ENCODE data around the gene SLC9B2. TPM values are rescaled to one million over a fixed set of nuclear protein-coding genes. Genes with fewer than 3 reads are reported as not detected.

The SLC9B2 gene
- total RNA-seq, 2 donors from 2014 or later = 5.7 to 9.4 TPM

GRCh38 chr4:103046416-103047290 lies 29.9 kb downstream of the SLC9B2 start:
- DNase-seq (ENCODE audit: low spot score) = no peak
- no peak overlapping the region for H3K27ac ChIP-seq
- no peaks in the 10 kb centered on the region for H3K9me3 ChIP-seq
- H3K36me3 ChIP-seq = peaks cover 13% of the 10 kb centered on the region
- no peak overlapping the region for H3K4me3 ChIP-seq
- no peaks in the 10 kb centered on the region for H3K4me1 ChIP-seq
- TF ChIP-seq CTCF (IDR thresholded peaks at IDR 0.05) = peak; percentile 36 to 73
- no peaks in the 10 kb centered on the region for H3K27me3 ChIP-seq

GRCh38 chr4:103044183-103044582 lies 32.4 kb downstream of the SLC9B2 start:
- peaks cover 13% of the 10 kb centered on the region for H3K36me3 ChIP-seq
- no peaks in the 10 kb centered on the region for H3K9me3 ChIP-seq
- TF ChIP-seq CTCF (IDR thresholded peaks at IDR 0.05) = no peak
- no peak for DNase-seq (ENCODE audit: low spot score)
- H3K4me3 ChIP-seq = no peak overlapping the region
- H3K4me1 ChIP-seq = no peaks in the 10 kb centered on the region
- no peak overlapping the region for H3K27ac ChIP-seq
- no peaks in the 10 kb centered on the region for H3K27me3 ChIP-seq

GRCh38 chr4:103036169-103036568 lies 40.4 kb downstream of the SLC9B2 start:
- Histone ChIP-seq H3K27me3 (no peaks in the 10 kb centered on the region), H3K4me1 (no peaks in the 10 kb centered on the region), H3K36me3 (no peaks in the 10 kb centered on the region), H3K27ac (peak overlapping the region in 1 of 2 donors; percentile 28), H3K9me3 (no peaks in the 10 kb centered on the region), H3K4me3 (no peak overlapping the region)
- no peak for DNase-seq (ENCODE audit: low spot score)
- TF ChIP-seq CTCF (IDR thresholded peaks at IDR 0.05) = no peak

- H3K27ac ChIP-seq = no peak overlapping the region
- H3K4me3 ChIP-seq = no peak overlapping the region
- no peaks in the 10 kb centered on the region for H3K36me3 ChIP-seq
- no peaks in the 10 kb centered on the region for H3K4me1 ChIP-seq
- no peak for DNase-seq (ENCODE audit: low spot score)
- no peaks in the 10 kb centered on the region for H3K9me3 ChIP-seq
- no peaks in the 10 kb centered on the region for H3K27me3 ChIP-seq
- TF ChIP-seq CTCF (IDR thresholded peaks at IDR 0.05) = peak in 1 of 2 donors; percentile 39
These were observed 44.0 kb downstream of the SLC9B2 start for GRCh38 chr4:103032574-103032973.

- Histone ChIP-seq H3K27ac (no peak overlapping the region), H3K4me1 (no peaks in the 10 kb centered on the region), H3K9me3 (no peaks in the 10 kb centered on the region), H3K36me3 (no peaks in the 10 kb centered on the region), H3K4me3 (no peak overlapping the region), H3K27me3 (no peaks in the 10 kb centered on the region)
- DNase-seq (ENCODE audit: low spot score) = no peak
- TF ChIP-seq CTCF (IDR thresholded peaks at IDR 0.05) = no peak
These were observed 45.8 kb downstream of the SLC9B2 start for GRCh38 chr4:103030791-103031190.
